Right atrium auricular region (tissue), 2 donors: ENCODE measurements around the gene CREB3. TPM values are rescaled to one million over a fixed set of nuclear protein-coding genes. Genes with fewer than 3 reads are reported as not detected.
A peak's percentile ranks its signal among the peaks of the same experiment; 100 is the strongest.

Source experiments
- DNase-seq: peaks from one replicate; pipeline ENCODE4 v3.0.0-alpha.2; 2019; ENCODE audit warnings: low spot score
- H3K27ac ChIP-seq, 2 donors: fragments of 200-600 bp; sonication (generic); 1 replicate in 1 of 2; 2 replicates in 1 of 2; pipeline ENCODE4 v1.5.1; 2016 to 2019
- H3K27me3 ChIP-seq, 2 donors: fragments of 200-600 bp; sonication (generic); one replicate each; pipeline versions ENCODE4 v1.5.1 to v1.6.0; 2017 to 2019
- H3K36me3 ChIP-seq: fragments of 200-600 bp; sonication (generic); one replicate; pipeline ENCODE4 v1.5.1; 2016
- H3K4me1 ChIP-seq, 2 donors: fragments of 200-600 bp; sonication (generic); one replicate each; pipeline versions ENCODE4 v1.5.1 to v1.6.0; 2017 to 2019
- H3K4me3 ChIP-seq, 2 donors: fragments of 200-600 bp; sonication (generic); 1 replicate in 1 of 2; 2 replicates in 1 of 2; pipeline ENCODE4 v1.5.1; 2017 to 2019; ENCODE audit warnings: mild to moderate bottlenecking in 1 of 2, moderate library complexity in 1 of 2
- H3K9me3 ChIP-seq, 2 donors: fragments of 200-600 bp; sonication (generic); one replicate each; pipeline ENCODE4 v1.5.1; 2019
- total RNA-seq, 2 donors: library from RNA; depleted of rRNA; stranded (reverse); fragments of >200 nt; gene quantifications; one replicate each; pipeline ENCODE4 v1.1.0, GENCODE V29; 2016
- TF ChIP-seq, protein P1 (sequence below), 2 donors: fragments of 200-600 bp; sonication (generic); IDR thresholded peaks; one replicate each; pipeline ENCODE4 v1.5.1; 2019; ENCODE audit warnings: antibody characterized with exemption in 2 of 2

The CREB3 gene
- total RNA-seq, 2 donors from 2014 or later: 34.6 to 48.5 TPM

DNA sequence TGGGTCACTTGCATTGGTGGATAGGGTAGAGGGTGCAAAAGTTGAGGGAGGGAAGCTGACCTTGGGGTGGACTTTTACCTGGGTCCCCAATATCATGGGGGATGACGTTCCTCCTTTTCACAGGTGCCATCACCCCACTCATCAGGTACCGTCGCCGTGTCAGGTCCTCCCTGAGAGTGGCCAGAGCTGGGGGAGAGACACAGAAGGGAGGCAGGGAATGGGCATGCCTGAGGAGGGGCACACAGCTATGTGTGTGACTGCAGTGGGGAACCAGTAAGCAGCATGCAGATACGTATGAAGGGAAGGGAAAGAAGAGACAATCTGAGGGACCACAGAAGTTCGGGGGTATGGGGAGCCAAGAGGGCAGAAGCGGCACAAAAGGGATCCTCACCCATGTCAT lies 6.5 kb downstream of the CREB3 start:
- H3K4me3 ChIP-seq: no peak overlapping the region
- DNase-seq: no peak
- no peak overlapping the region for H3K27ac ChIP-seq
- no peaks in the 10 kb centered on the region for H3K9me3 ChIP-seq
- H3K4me1 ChIP-seq: peaks cover 0 to 9% of the 10 kb centered on the region in 2 donors
- TF ChIP-seq, protein P1, sequence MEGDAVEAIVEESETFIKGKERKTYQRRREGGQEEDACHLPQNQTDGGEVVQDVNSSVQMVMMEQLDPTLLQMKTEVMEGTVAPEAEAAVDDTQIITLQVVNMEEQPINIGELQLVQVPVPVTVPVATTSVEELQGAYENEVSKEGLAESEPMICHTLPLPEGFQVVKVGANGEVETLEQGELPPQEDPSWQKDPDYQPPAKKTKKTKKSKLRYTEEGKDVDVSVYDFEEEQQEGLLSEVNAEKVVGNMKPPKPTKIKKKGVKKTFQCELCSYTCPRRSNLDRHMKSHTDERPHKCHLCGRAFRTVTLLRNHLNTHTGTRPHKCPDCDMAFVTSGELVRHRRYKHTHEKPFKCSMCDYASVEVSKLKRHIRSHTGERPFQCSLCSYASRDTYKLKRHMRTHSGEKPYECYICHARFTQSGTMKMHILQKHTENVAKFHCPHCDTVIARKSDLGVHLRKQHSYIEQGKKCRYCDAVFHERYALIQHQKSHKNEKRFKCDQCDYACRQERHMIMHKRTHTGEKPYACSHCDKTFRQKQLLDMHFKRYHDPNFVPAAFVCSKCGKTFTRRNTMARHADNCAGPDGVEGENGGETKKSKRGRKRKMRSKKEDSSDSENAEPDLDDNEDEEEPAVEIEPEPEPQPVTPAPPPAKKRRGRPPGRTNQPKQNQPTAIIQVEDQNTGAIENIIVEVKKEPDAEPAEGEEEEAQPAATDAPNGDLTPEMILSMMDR (IDR thresholded peaks at IDR 0.05): no peak
- H3K27me3 ChIP-seq: no peaks in the 10 kb centered on the region
- peaks cover 95% of the 10 kb centered on the region for H3K36me3 ChIP-seq

DNA sequence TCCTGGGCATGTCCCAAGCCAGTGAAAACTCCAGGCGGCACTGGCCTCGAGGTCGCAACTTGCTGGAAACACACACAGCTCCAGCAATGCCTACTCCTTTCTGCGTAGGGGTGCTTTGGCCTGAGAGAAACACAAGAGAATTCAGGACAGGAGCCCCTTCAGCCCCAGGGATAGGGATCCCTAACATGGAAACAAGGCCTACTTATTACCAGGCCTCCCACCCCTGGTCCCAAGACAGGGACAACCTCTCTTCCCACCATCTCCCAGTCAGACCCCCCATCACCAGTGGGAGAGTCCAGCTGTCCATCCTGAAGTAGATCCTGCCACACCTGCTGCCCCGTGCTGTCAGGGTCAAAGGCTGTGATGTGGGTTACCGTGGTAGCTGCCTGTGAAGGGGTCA lies 7.8 kb downstream of the CREB3 start:
- peaks cover 0 to 21% of the 10 kb centered on the region in 2 donors for H3K4me1 ChIP-seq
- H3K9me3 ChIP-seq: no peaks in the 10 kb centered on the region
- no peaks in the 10 kb centered on the region for H3K27me3 ChIP-seq
- TF ChIP-seq, protein P1 (IDR thresholded peaks at IDR 0.05): no peak
- no peak overlapping the region for H3K27ac ChIP-seq
- DNase-seq: no peak
- no peak overlapping the region for H3K4me3 ChIP-seq
- peaks cover 97% of the 10 kb centered on the region for H3K36me3 ChIP-seq

DNA sequence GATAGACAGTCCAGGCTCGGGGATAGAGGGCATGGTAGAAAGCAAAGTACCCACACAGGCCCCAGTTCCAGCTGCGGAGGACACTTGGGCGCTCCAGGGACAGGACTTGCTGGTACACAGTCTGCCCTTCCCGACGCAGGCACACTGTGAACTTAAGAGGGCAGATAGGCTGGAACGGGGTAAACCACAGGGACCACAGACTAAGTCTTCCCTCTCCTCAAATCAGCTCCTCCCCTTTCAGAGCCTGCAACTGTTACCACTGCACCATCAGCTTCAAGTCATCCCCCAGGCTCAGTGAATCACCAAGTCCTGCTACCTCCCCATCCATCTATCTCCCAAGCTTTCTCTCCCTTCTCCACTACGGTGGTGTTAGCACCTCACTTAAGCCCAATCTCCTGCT lies 9.3 kb downstream of the CREB3 start:
- Histone ChIP-seq H3K36me3 (peaks cover 87% of the 10 kb centered on the region), H3K4me3 (no peak overlapping the region), H3K27ac (no peak overlapping the region), H3K27me3 (no peaks in the 10 kb centered on the region), H3K9me3 (no peaks in the 10 kb centered on the region), H3K4me1 (peaks cover 0 to 36% of the 10 kb centered on the region in 2 donors)
- TF ChIP-seq, protein P1 (IDR thresholded peaks at IDR 0.05): no peak
- no peak for DNase-seq

DNA sequence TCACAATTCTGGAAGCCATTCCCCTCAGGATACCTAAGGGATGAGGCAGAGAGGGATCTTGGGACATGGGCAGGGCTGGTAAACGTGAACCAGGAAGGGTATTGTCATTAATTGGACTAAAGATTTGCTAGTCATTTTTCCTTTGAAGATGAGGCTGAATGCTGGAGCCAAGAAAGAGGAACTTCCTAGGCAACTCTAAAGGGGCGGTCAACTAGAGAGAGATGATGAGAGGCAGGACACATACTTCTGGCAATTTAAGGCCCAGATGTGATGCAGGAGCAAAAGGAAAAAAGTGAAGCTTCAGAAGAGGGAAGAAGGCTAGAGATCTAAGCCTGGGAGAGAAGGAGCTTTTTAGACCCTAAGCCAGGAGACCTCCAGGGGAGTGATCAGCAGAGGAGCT lies 11.0 kb downstream of the CREB3 start:
- no peak overlapping the region for H3K4me3 ChIP-seq
- H3K4me1 ChIP-seq: peaks cover 0 to 52% of the 10 kb centered on the region in 2 donors
- no peak for DNase-seq
- H3K36me3 ChIP-seq: peaks cover 70% of the 10 kb centered on the region
- TF ChIP-seq, protein P1 (IDR thresholded peaks at IDR 0.05): no peak
- no peaks in the 10 kb centered on the region for H3K27me3 ChIP-seq
- H3K27ac ChIP-seq: no peak overlapping the region
- no peaks in the 10 kb centered on the region for H3K9me3 ChIP-seq

DNA sequence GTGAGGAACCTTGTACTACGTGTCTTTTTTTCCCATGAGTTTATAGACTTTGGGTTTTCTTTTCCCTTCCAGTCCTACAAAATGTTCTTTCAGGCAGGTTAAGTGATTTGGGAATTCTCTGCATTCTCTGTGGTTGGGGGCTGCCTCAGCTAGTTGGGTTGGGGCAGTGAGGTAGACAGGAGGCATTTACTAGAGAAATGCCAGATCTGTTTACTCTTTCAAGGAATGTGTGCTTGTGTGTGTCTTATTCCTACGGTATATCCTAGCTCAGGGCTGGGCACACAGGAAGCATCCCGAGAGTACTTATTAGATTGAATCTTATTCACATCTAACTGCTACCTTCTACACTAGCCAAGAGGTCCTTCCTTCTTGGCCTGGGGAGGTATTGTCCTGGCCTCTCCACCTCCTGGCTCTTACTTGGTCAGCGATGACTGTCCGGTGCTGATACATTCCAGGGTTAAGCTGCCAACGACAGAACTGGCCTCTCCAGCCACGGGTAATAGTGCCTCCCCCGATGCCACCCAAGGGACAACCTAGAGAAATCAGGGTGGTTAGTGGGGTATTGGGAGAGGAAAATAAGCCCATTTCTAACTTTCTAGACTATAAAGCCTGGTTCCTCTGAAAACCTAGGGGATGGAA lies 11.5 kb downstream of the CREB3 start:
- H3K9me3 ChIP-seq: no peaks in the 10 kb centered on the region
- H3K27me3 ChIP-seq: no peaks in the 10 kb centered on the region
- H3K4me1 ChIP-seq: peaks cover 0 to 52% of the 10 kb centered on the region in 2 donors
- TF ChIP-seq, protein P1 (IDR thresholded peaks at IDR 0.05): no peak
- peak overlapping the region; percentile 27 to 34 for H3K27ac ChIP-seq
- no peak for DNase-seq
- H3K36me3 ChIP-seq: peaks cover 64% of the 10 kb centered on the region
- no peak overlapping the region for H3K4me3 ChIP-seq

DNA sequence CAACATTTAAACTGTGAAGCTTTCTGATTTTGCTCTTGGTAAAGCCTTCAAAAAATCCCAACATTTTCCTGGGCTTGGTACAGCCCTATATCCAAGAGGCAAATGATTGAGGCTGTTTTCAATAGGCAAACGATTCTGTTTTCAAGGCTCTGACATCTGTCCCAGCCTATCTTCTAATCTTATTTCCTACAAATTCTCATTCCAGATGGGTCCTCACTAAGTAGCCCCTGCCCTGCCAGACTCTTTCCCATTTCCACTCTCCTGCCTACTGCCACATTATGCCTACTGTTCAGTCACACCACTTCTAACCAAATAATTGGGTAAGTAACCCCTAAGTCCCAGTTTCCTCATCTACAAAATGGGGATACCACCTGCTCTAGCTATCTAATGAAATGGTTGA lies 13.1 kb downstream of the CREB3 start:
- peak overlapping the region in 1 of 2 donors; percentile 84 for H3K4me3 ChIP-seq
- H3K9me3 ChIP-seq: no peaks in the 10 kb centered on the region
- H3K4me1 ChIP-seq: peaks cover 0 to 65% of the 10 kb centered on the region in 2 donors
- TF ChIP-seq, protein P1 (IDR thresholded peaks at IDR 0.05): no peak
- H3K27ac ChIP-seq: peak overlapping the region in 1 of 2 donors; percentile 27
- H3K36me3 ChIP-seq: peaks cover 50% of the 10 kb centered on the region
- no peaks in the 10 kb centered on the region for H3K27me3 ChIP-seq
- DNase-seq: no peak
